NCI-H1417 treated with DMSO at 0.1 percent for 48 hours (cell line): ENCODE data around the gene CLCA1.

ENCODE experiments used
- DNase-seq: peaks from one replicate; lab custom pipeline; 2025; lab: John Stamatoyannopoulos, UW

The CLCA1 gene

GRCh38 chr1:86468501-86468977, at the start of gene CLCA1:
TSS of gene CLCA1 (plus strand) at chr1:86468927. CDS start at chr1:86468972, 45 bp downstream.
- DNase-seq, result no peak

- DNase-seq, result no peak
Observed at GRCh38 chr1:86419277-86419903, 49.3 kb upstream of the CLCA1 start.

- DNase-seq, result no peak
Observed at GRCh38 chr1:86421601-86422280, 47.0 kb upstream of the CLCA1 start.

GRCh38 chr1:86423473-86423872, 45.3 kb upstream of the CLCA1 start:
- DNase-seq, result no peak

- no peak for DNase-seq
Observed at GRCh38 chr1:86423873-86424272, 44.9 kb upstream of the CLCA1 start, which contains the start of gene CLCA2. TSS of gene CLCA2 (plus strand) at chr1:86424171. CDS start at chr1:86424248, 77 bp downstream.

GRCh38 chr1:86429122-86429725, 39.5 kb upstream of the CLCA1 start:
- DNase-seq, result no peak

GRCh38 chr1:86429835-86430234, 38.9 kb upstream of the CLCA1 start:
- no peak for DNase-seq

- DNase-seq, result no peak
Observed at GRCh38 chr1:86430376-86430775, 38.4 kb upstream of the CLCA1 start.

- DNase-seq, result no peak
Observed at GRCh38 chr1:86434059-86434458, 34.7 kb upstream of the CLCA1 start.

GRCh38 chr1:86435327-86435726, 33.4 kb upstream of the CLCA1 start:
- DNase-seq, result no peak

GRCh38 chr1:86436041-86436440, 32.7 kb upstream of the CLCA1 start:
- DNase-seq, result no peak

- no peak for DNase-seq
Observed at GRCh38 chr1:86441581-86441980, 27.1 kb upstream of the CLCA1 start.

GRCh38 chr1:86441997-86442396, 26.7 kb upstream of the CLCA1 start:
- DNase-seq, result no peak

- no peak for DNase-seq
Observed at GRCh38 chr1:86445919-86446318, 22.8 kb upstream of the CLCA1 start.

GRCh38 chr1:86447198-86447790, 21.4 kb upstream of the CLCA1 start:
- DNase-seq, result no peak

- no peak for DNase-seq
Observed at GRCh38 chr1:86448670-86449069, 20.1 kb upstream of the CLCA1 start.

GRCh38 chr1:86449103-86449502, 19.6 kb upstream of the CLCA1 start:
- no peak for DNase-seq

GRCh38 chr1:86450847-86451246, 17.9 kb upstream of the CLCA1 start:
- DNase-seq, result no peak

GRCh38 chr1:86453664-86454063, 15.1 kb upstream of the CLCA1 start:
- DNase-seq, result no peak

- no peak for DNase-seq
Observed at GRCh38 chr1:86455073-86455472, 13.7 kb upstream of the CLCA1 start.

- no peak for DNase-seq
Observed at GRCh38 chr1:86460998-86461397, 7.7 kb upstream of the CLCA1 start.

GRCh38 chr1:86461482-86461881, 7.2 kb upstream of the CLCA1 start:
- DNase-seq, result no peak

GRCh38 chr1:86464819-86465218, 3.9 kb upstream of the CLCA1 start:
- DNase-seq, result no peak
